Measurements from ENCODE around the gene EREG.
"Not testable (repeated sequence)": the region's sequence is repeated elsewhere in the genome, so short reads cannot be mapped to it uniquely, and the experiment has no call there.

EREG gene

GRCh38 chr4:74390677-74391076 is 25.7 kb downstream of the EREG start:
- DNase-seq (ENCODE audit: low read depth), result no peak

GRCh38 chr4:74391346-74391745 is 26.4 kb downstream of the EREG start:
- DNase-seq (ENCODE audit: low read depth), result no peak

GRCh38 chr4:74391890-74392475 is 27.0 kb downstream of the EREG start:
- no peak for DNase-seq (ENCODE audit: low read depth)

GRCh38 chr4:74394476-74395136 is 29.7 kb downstream of the EREG start:
- DNase-seq (ENCODE audit: low read depth), result no peak

- DNase-seq (ENCODE audit: low read depth), result no peak
Observed at GRCh38 chr4:74395633-74396032, 30.7 kb downstream of the EREG start.

GRCh38 chr4:74397748-74398426 is 32.9 kb downstream of the EREG start:
- DNase-seq (ENCODE audit: low read depth), result no peak

GRCh38 chr4:74398894-74399589 is 34.1 kb downstream of the EREG start:
- not testable (repeated sequence) for DNase-seq (ENCODE audit: low read depth)

GRCh38 chr4:74400395-74400794 is 35.5 kb downstream of the EREG start:
- DNase-seq (ENCODE audit: low read depth), result no peak

GRCh38 chr4:74402692-74403456 is 37.9 kb downstream of the EREG start:
- DNase-seq (ENCODE audit: low read depth), result no peak

GRCh38 chr4:74407891-74408290 is 42.9 kb downstream of the EREG start:
- no peak for DNase-seq (ENCODE audit: low read depth)

- no peak for DNase-seq (ENCODE audit: low read depth)
Observed at GRCh38 chr4:74408639-74409038, 43.7 kb downstream of the EREG start.

- DNase-seq (ENCODE audit: low read depth), result no peak
Observed at GRCh38 chr4:74410272-74410671, 45.3 kb downstream of the EREG start.

GRCh38 chr4:74412225-74412624 is 47.3 kb downstream of the EREG start:
- DNase-seq (ENCODE audit: low read depth), result no peak

GRCh38 chr4:74413265-74413664 is 48.3 kb downstream of the EREG start:
- no peak for DNase-seq (ENCODE audit: low read depth)

- DNase-seq (ENCODE audit: low read depth), result no peak
Observed at GRCh38 chr4:74414149-74414809, 49.3 kb downstream of the EREG start.

GRCh38 chr4:74415602-74416300 is 50.8 kb downstream of the EREG start:
- DNase-seq (ENCODE audit: low read depth), result no peak

- peak; percentile 67 for DNase-seq (ENCODE audit: low read depth)
Observed at GRCh38 chr4:74418063-74418670, 53.2 kb downstream of the EREG start.

- no peak for DNase-seq (ENCODE audit: low read depth)
Observed at GRCh38 chr4:74420863-74421262, 55.9 kb downstream of the EREG start.

GRCh38 chr4:74423104-74423503 is 58.2 kb downstream of the EREG start:
- DNase-seq (ENCODE audit: low read depth), result no peak

GRCh38 chr4:74424111-74424510 is 59.2 kb downstream of the EREG start:
- no peak for DNase-seq (ENCODE audit: low read depth)

All from GM04504 (cell line).